ENCODE results near the gene PGGHG.

DNA sequence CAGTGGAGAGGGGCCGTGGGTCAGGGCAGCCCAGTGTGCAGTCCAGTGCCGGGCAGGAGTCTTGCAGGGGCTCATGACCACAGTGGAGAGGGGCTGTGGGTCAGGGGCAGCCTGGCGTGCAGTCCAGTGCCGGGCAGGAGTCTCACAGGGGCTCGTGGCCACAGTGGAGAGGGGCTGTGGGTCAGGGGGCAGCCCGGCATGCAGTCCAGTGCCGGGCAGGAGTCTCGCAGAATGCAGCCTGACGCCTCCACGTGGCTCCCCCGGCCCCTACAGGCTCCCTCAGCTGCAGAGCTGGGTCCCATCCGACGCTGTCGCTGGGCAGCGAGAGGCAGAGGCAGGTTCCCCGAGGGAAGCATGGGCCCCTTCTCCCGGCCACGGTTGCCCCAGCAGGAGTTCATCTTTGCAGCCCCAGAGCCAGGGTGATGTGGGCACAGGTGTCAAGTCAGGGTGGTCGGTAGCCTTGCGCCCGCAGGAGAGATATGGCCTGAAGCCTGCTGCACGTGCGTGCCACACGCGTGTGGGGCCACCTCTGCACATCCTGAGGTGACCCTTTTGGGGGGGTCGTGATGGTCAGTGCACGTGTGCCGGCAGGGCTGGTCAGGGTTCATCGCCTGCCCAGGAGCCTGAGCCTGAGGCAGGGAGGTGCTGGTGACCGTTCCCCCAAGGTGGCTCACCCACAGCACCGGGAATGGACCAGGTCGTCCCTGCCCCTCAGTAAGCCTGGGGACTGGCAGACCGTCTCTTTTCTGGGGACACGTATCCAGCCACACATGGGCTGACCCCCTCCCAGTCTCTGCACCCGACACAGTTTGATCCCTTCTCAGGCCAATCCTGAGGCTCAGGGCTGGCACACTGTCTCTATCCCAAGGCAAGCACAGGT is 7.5 kb downstream of the PGGHG start:
- TF ChIP-seq, protein P1, sequence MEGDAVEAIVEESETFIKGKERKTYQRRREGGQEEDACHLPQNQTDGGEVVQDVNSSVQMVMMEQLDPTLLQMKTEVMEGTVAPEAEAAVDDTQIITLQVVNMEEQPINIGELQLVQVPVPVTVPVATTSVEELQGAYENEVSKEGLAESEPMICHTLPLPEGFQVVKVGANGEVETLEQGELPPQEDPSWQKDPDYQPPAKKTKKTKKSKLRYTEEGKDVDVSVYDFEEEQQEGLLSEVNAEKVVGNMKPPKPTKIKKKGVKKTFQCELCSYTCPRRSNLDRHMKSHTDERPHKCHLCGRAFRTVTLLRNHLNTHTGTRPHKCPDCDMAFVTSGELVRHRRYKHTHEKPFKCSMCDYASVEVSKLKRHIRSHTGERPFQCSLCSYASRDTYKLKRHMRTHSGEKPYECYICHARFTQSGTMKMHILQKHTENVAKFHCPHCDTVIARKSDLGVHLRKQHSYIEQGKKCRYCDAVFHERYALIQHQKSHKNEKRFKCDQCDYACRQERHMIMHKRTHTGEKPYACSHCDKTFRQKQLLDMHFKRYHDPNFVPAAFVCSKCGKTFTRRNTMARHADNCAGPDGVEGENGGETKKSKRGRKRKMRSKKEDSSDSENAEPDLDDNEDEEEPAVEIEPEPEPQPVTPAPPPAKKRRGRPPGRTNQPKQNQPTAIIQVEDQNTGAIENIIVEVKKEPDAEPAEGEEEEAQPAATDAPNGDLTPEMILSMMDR (optimal IDR thresholded peaks at IDR 0.05 in 1 of 3, IDR thresholded peaks at IDR 0.05 in 1 of 3, conservative IDR thresholded peaks at IDR 0.05 in 1 of 3; ENCODE audit: extremely low read depth in 1 of 3, insufficient read depth in 2 of 3, low read length in 3 of 3), result no peak
- TF ChIP-seq EZH2 (IDR thresholded peaks at IDR 0.05; ENCODE audit: low read length), result no peak

Measured in keratinocyte (primary cell).